ENCODE results near the gene STAM2. TPM values are rescaled to one million over a fixed set of nuclear protein-coding genes. Genes with fewer than 3 reads are reported as not detected.
"Not testable (repeated sequence)": the region's sequence is repeated elsewhere in the genome, so short reads cannot be mapped to it uniquely, and the experiment has no call there.

The STAM2 gene
- total RNA-seq, 1 donor from 2014 or later = 25.1 TPM

DNA sequence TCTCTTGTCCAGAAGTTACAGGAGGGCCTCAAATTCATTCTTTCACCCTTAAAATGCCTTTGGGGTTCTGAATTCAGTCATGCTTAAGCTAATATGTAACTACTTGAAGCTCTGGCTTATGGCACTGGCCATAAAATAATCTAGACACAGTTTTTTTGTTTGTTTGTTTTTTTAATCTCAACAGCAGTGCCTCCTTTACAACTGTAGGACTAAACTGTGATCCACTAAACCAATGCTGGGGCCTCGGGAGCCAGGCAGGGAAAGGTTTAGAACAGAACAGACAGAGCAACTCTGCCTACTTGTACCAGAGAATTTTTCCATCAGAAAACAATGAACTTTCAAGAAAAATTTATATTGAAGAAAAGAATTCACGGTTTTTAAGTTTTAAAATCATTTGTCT, 1.7 kb downstream of the STAM2 start:
- Mint-ChIP-seq H3K36me3 (ENCODE audit: unreplicated experiment) (no peaks in the 10 kb centered on the region), H3K4me3 (ENCODE audit: unreplicated experiment) (peak overlapping the region; percentile 20), H3K4me1 (ENCODE audit: low read depth, unreplicated experiment) (peaks cover 2% of the 10 kb centered on the region), H3K9me3 (ENCODE audit: unreplicated experiment) (peaks cover 2% of the 10 kb centered on the region), H3K27me3 (ENCODE audit: unreplicated experiment) (peaks cover 7% of the 10 kb centered on the region), H3K27ac (ENCODE audit: unreplicated experiment) (no peak overlapping the region)
- TF ChIP-seq, protein P1, sequence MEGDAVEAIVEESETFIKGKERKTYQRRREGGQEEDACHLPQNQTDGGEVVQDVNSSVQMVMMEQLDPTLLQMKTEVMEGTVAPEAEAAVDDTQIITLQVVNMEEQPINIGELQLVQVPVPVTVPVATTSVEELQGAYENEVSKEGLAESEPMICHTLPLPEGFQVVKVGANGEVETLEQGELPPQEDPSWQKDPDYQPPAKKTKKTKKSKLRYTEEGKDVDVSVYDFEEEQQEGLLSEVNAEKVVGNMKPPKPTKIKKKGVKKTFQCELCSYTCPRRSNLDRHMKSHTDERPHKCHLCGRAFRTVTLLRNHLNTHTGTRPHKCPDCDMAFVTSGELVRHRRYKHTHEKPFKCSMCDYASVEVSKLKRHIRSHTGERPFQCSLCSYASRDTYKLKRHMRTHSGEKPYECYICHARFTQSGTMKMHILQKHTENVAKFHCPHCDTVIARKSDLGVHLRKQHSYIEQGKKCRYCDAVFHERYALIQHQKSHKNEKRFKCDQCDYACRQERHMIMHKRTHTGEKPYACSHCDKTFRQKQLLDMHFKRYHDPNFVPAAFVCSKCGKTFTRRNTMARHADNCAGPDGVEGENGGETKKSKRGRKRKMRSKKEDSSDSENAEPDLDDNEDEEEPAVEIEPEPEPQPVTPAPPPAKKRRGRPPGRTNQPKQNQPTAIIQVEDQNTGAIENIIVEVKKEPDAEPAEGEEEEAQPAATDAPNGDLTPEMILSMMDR (IDR thresholded peaks at IDR 0.05; ENCODE audit: partially characterized antibody, unreplicated experiment) = no peak
- no peak for DNase-seq

GRCh38 chr2:152172201-152172785, 3.3 kb downstream of the STAM2 start:
- not testable (repeated sequence) for H3K4me1 Mint-ChIP-seq (ENCODE audit: low read depth, unreplicated experiment); H3K27me3 Mint-ChIP-seq (ENCODE audit: unreplicated experiment); DNase-seq; H3K9me3 Mint-ChIP-seq (ENCODE audit: unreplicated experiment); H3K4me3 Mint-ChIP-seq (ENCODE audit: unreplicated experiment); H3K36me3 Mint-ChIP-seq (ENCODE audit: unreplicated experiment); H3K27ac Mint-ChIP-seq (ENCODE audit: unreplicated experiment)

DNA sequence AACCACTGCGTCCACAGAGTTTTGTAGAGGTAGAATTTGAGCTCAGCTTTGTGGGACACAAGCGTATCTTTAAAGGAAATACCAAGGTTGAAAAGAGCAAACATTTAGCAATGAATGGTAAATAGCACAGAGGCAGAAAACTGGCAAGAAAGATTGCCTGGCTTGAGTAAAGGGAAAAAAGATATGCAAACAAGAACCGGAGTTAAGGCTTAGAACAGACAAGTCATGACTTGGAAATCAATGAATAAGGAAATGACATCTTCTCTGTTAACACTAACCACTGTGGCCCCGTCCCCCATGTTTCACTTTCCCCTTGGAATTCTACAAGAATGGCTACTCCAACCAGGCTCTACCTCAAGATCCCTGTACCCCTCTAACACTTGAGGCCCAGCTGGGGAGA, 3.8 kb downstream of the STAM2 start:
- no peak for DNase-seq
- no peak overlapping the region for H3K27ac Mint-ChIP-seq (ENCODE audit: unreplicated experiment)
- peaks cover 2% of the 10 kb centered on the region for H3K9me3 Mint-ChIP-seq (ENCODE audit: unreplicated experiment)
- no peak overlapping the region for H3K4me3 Mint-ChIP-seq (ENCODE audit: unreplicated experiment)
- peaks cover 7% of the 10 kb centered on the region for H3K27me3 Mint-ChIP-seq (ENCODE audit: unreplicated experiment)
- TF ChIP-seq, protein P1 (IDR thresholded peaks at IDR 0.05; ENCODE audit: partially characterized antibody, unreplicated experiment) = no peak
- no peaks in the 10 kb centered on the region for H3K36me3 Mint-ChIP-seq (ENCODE audit: unreplicated experiment)
- H3K4me1 Mint-ChIP-seq (ENCODE audit: low read depth, unreplicated experiment) = peaks cover 2% of the 10 kb centered on the region

DNA sequence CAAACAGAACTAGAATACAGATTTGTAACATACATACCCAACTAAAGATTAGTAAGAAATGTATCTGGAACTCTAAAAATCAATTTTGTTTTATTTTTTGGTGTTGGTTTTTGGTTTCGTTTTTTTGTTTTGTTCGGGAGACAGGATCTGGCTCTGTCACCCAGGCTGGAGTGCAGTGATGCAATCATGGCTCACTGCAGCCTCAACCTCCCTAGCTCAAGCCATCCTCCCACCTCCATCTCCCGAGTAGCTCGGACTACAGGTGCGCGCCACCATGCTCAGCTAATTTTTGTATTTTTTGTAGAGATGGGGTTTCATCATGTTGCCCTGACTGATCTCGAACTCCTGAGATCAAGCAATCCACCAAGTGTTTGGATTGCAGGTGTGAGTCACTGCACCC, 6.4 kb downstream of the STAM2 start:
- H3K36me3 Mint-ChIP-seq (ENCODE audit: unreplicated experiment); H3K27ac Mint-ChIP-seq (ENCODE audit: unreplicated experiment); H3K9me3 Mint-ChIP-seq (ENCODE audit: unreplicated experiment): not testable (repeated sequence)

GRCh38 chr2:152167470-152167869, 8.1 kb downstream of the STAM2 start:
- H3K27me3 Mint-ChIP-seq (ENCODE audit: unreplicated experiment); H3K4me3 Mint-ChIP-seq (ENCODE audit: unreplicated experiment); H3K36me3 Mint-ChIP-seq (ENCODE audit: unreplicated experiment); H3K9me3 Mint-ChIP-seq (ENCODE audit: unreplicated experiment); DNase-seq; H3K27ac Mint-ChIP-seq (ENCODE audit: unreplicated experiment); H3K4me1 Mint-ChIP-seq (ENCODE audit: low read depth, unreplicated experiment): not testable (repeated sequence)

More for the DNA sequence above, 6.4 kb downstream of the STAM2 start:
- DNase-seq; H3K4me3 Mint-ChIP-seq (ENCODE audit: unreplicated experiment); H3K27me3 Mint-ChIP-seq (ENCODE audit: unreplicated experiment); H3K4me1 Mint-ChIP-seq (ENCODE audit: low read depth, unreplicated experiment): not testable (repeated sequence)

DNA sequence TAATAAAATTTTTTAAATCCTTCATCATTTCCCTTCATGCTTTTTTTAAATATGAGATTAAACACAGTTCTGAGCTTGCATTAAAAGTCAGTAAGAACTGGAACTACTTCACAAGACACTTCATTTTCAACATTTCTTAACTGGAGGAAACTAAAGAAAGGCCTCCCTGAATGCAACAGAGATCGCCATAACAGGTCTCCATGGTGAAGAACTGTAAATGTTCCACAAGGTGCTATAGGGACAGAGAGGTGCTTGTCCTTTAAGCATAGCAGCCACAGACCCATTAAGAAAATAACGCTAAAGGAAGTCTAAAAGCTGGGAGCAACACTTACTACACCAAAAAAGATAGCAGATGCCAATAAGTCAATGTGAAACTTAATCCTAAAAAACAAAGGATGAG, 8.5 kb downstream of the STAM2 start:
- TF ChIP-seq, protein P1 (IDR thresholded peaks at IDR 0.05; ENCODE audit: partially characterized antibody, unreplicated experiment) = no peak
- no peak for DNase-seq
- Mint-ChIP-seq H3K36me3 (ENCODE audit: unreplicated experiment) (peaks cover 7% of the 10 kb centered on the region), H3K9me3 (ENCODE audit: unreplicated experiment) (no peaks in the 10 kb centered on the region), H3K4me1 (ENCODE audit: low read depth, unreplicated experiment) (no peaks in the 10 kb centered on the region), H3K27ac (ENCODE audit: unreplicated experiment) (no peak overlapping the region), H3K27me3 (ENCODE audit: unreplicated experiment) (no peaks in the 10 kb centered on the region), H3K4me3 (ENCODE audit: unreplicated experiment) (no peak overlapping the region)
